Measurements from ENCODE around the gene CERS6. TPM values are rescaled to one million over a fixed set of nuclear protein-coding genes. Genes with fewer than 3 reads are reported as not detected.
"Not testable (repeated sequence)": the region's sequence is repeated elsewhere in the genome, so short reads cannot be mapped to it uniquely, and the experiment has no call there.

Gene CERS6
- total and polyA plus RNA-seq, 3 experiments from 2014 or later = 3.6 to 7.8 (median 7.7) TPM

DNA sequence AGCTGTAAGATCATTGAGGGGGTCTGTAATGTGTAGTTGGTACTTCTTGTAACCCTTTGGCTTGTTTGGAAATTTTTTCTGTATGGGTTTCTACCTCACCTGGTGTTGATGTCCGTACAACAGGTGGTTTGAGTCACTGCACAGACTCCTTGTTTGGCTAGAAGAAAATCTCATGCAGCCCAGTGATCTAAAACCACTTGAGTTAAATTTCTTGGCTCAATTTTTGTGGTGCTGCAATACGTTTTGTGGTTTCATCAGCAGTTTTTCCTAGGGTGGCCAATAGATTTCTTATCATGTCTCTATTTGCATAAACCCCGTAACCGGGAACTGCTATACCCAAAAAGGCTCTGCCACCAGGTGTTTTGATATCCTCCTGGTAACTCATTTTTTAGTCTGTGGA is 43.4 kb downstream of the CERS6 start:
- Histone ChIP-seq H3K27me3 (ENCODE audit: insufficient read depth, low read length, poor library complexity, severe bottlenecking) (no peaks in the 10 kb centered on the region), H3K4me3 (ENCODE audit: low read length) (no peak overlapping the region), H3K9me3 (ENCODE audit: low read length) (no peaks in the 10 kb centered on the region), H3K4me1 (ENCODE audit: insufficient read depth, low read length) (no peaks in the 10 kb centered on the region), H3K27ac (ENCODE audit: low read depth, low read length) (no peak overlapping the region), H3K36me3 (ENCODE audit: insufficient read depth, low read length) (no peaks in the 10 kb centered on the region)
- H3K4me1 Mint-ChIP-seq = peaks cover 0 to 11% (median under 1%) of the 10 kb centered on the region in 3 donors
- H3K9me3 Mint-ChIP-seq = peaks cover 0 to 4% (median 2%) of the 10 kb centered on the region in 5 donors
- ChIA-PET POLR2A (no interaction called here), CTCF (no interaction called here)
- peaks cover 0 to 7% (median 3%) of the 10 kb centered on the region in 3 donors for H3K36me3 Mint-ChIP-seq
- H3K27me3 Mint-ChIP-seq = peaks cover 2 to 9% of the 10 kb centered on the region in 2 donors
- no peak for DNase-seq
- no peak overlapping the region for H3K27ac Mint-ChIP-seq
- no peak overlapping the region for H3K4me3 Mint-ChIP-seq

DNA sequence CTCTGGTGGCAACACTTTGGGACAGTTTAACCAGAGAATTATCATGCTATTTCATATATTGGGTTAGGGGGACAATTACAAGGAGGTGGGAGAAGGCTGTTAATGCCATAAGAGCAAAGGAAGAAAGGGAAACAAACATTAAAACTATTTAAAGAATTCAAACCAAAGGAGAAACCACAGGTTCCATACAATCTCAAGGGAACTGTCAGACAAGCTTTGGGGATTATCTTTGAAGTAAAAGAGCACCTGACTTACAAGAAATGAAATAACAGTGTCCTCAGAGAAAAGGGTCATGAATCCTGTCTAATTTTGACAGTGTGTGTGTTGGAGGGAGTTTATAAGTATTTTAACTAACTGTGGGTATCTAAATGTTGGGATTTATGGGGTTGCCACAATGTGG is 44.4 kb downstream of the CERS6 start:
- H3K4me1 ChIP-seq (ENCODE audit: insufficient read depth, low read length) = no peaks in the 10 kb centered on the region
- CTCF ChIA-PET = no interaction called here
- Mint-ChIP-seq H3K4me1 (peaks cover 0 to 8% (median 4%) of the 10 kb centered on the region in 3 donors), H3K4me3 (no peak overlapping the region), H3K9me3 (peaks cover 0 to 4% (median 2%) of the 10 kb centered on the region in 5 donors), H3K36me3 (peaks cover 0 to 7% (median 3%) of the 10 kb centered on the region in 3 donors), H3K27me3 (peaks cover 3 to 7% of the 10 kb centered on the region in 2 donors), H3K27ac (no peak overlapping the region)
- POLR2A ChIA-PET = no interaction called here
- no peak for DNase-seq
- H3K9me3 ChIP-seq (ENCODE audit: low read length) = no peaks in the 10 kb centered on the region
- no peaks in the 10 kb centered on the region for H3K36me3 ChIP-seq (ENCODE audit: insufficient read depth, low read length)
- H3K4me3 ChIP-seq (ENCODE audit: low read length) = no peak overlapping the region
- H3K27me3 ChIP-seq (ENCODE audit: insufficient read depth, low read length, poor library complexity, severe bottlenecking) = no peaks in the 10 kb centered on the region
- no peak overlapping the region for H3K27ac ChIP-seq (ENCODE audit: low read depth, low read length)

DNA sequence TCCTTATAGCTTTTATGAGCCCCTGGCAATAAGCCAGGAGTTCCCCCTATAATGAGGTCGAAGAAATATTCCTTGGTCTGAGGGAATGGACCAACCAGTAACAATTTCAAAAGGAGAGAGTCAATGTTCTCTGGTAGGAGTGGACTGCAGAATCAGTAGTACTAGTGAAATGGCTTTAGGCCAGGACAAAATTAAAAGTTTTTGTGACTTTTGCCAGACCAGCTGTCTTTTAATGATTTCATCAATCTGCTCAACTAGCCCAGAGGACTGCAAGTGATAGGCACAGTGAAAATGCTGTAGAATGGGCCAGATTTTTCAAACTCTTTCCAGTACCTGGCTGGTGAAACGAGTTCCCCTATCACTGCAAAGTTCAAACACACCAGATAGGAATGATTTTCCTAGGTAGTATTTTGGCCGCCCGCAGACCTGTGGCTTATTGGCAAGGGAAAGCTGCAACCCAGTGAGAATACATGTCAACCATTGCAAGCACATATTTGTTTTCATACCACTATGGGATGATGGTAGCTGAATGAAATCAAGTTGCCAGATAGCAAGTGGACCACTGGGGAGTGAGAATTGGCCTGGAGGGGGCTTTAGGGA is 45.5 kb downstream of the CERS6 start:
- H3K9me3 ChIP-seq (ENCODE audit: low read length) = no peaks in the 10 kb centered on the region
- H3K27ac Mint-ChIP-seq = peak overlapping the region in 1 of 8 donors; percentile 35
- no peaks in the 10 kb centered on the region for H3K4me1 ChIP-seq (ENCODE audit: insufficient read depth, low read length)
- ChIA-PET CTCF (no interaction called here), POLR2A (no interaction called here)
- H3K36me3 Mint-ChIP-seq = peaks cover 0 to 7% (median 3%) of the 10 kb centered on the region in 3 donors
- H3K36me3 ChIP-seq (ENCODE audit: insufficient read depth, low read length) = no peaks in the 10 kb centered on the region
- peaks cover 0 to 4% (median 2%) of the 10 kb centered on the region in 5 donors for H3K9me3 Mint-ChIP-seq
- no peak for DNase-seq
- H3K27me3 Mint-ChIP-seq = peaks cover 0 to 3% of the 10 kb centered on the region in 2 donors
- H3K4me3 ChIP-seq (ENCODE audit: low read length) = no peak overlapping the region
- H3K4me3 Mint-ChIP-seq = no peak overlapping the region
- no peaks in the 10 kb centered on the region for H3K27me3 ChIP-seq (ENCODE audit: insufficient read depth, low read length, poor library complexity, severe bottlenecking)
- H3K4me1 Mint-ChIP-seq = peaks cover 0 to 4% (median 3%) of the 10 kb centered on the region in 3 donors
- no peak overlapping the region for H3K27ac ChIP-seq (ENCODE audit: low read depth, low read length)

DNA sequence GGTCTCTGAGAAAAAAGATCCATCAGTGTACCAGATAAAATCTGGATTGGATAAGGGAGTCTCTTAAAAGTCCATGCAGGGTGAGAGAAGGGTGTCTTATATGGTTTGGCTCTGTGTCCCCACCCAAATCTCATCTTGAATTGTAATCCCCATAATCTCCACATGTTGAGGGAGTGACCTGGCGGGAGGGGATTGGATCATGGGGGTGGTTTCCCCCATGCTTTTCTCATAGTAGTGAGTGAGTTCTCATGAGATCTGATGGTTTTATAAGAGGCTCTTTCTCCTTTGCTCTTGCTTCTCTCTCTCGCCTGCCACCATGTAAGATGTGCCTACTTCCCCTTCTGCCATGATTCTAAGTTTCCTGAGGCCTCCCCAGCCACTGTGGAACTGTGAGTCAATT is 46.8 kb downstream of the CERS6 start:
- DNase-seq; H3K9me3 ChIP-seq (ENCODE audit: low read length); H3K36me3 ChIP-seq (ENCODE audit: insufficient read depth, low read length); H3K4me3 ChIP-seq (ENCODE audit: low read length); H3K4me3 Mint-ChIP-seq; H3K27ac ChIP-seq (ENCODE audit: low read depth, low read length); POLR2A ChIA-PET; H3K36me3 Mint-ChIP-seq; H3K4me1 ChIP-seq (ENCODE audit: insufficient read depth, low read length); H3K27me3 Mint-ChIP-seq; CTCF ChIA-PET; H3K27ac Mint-ChIP-seq; H3K27me3 ChIP-seq (ENCODE audit: insufficient read depth, low read length, poor library complexity, severe bottlenecking); H3K4me1 Mint-ChIP-seq; H3K9me3 Mint-ChIP-seq: not testable (repeated sequence)

DNA sequence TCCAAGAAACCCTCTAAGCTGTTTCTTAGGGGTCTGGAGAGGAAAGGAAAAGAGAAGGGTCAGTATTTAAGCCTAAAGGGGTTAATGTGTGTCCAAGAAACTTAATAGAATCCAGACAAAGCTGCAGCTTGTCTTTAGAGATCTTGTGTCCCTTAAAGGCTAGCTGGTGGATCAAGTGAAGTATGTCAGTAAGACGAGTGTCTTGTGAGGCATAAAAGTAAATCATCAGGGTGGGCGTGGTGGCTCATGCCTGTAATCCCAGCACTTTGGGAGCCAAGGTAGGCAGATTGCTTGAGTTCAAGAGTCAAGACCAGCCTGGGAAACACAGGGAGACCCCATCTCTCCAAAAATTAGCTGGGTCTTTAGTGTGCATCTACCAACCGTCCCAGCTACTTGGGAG is 47.8 kb downstream of the CERS6 start:
- ChIA-PET CTCF (no interaction called here), POLR2A (no interaction called here)
- Histone ChIP-seq H3K9me3 (ENCODE audit: low read length) (no peaks in the 10 kb centered on the region), H3K27ac (ENCODE audit: low read depth, low read length) (no peak overlapping the region), H3K36me3 (ENCODE audit: insufficient read depth, low read length) (no peaks in the 10 kb centered on the region), H3K27me3 (ENCODE audit: insufficient read depth, low read length, poor library complexity, severe bottlenecking) (no peaks in the 10 kb centered on the region), H3K4me1 (ENCODE audit: insufficient read depth, low read length) (no peaks in the 10 kb centered on the region), H3K4me3 (ENCODE audit: low read length) (no peak overlapping the region)
- Mint-ChIP-seq H3K4me3 (no peak overlapping the region), H3K4me1 (peaks cover 0 to 4% (median 3%) of the 10 kb centered on the region in 3 donors), H3K27ac (no peak overlapping the region), H3K36me3 (peaks cover 0 to 7% (median 5%) of the 10 kb centered on the region in 3 donors), H3K27me3 (peaks cover 0 to 3% of the 10 kb centered on the region in 2 donors), H3K9me3 (peaks cover 0 to 4% (median 2%) of the 10 kb centered on the region in 5 donors)
- DNase-seq = no peak

DNA sequence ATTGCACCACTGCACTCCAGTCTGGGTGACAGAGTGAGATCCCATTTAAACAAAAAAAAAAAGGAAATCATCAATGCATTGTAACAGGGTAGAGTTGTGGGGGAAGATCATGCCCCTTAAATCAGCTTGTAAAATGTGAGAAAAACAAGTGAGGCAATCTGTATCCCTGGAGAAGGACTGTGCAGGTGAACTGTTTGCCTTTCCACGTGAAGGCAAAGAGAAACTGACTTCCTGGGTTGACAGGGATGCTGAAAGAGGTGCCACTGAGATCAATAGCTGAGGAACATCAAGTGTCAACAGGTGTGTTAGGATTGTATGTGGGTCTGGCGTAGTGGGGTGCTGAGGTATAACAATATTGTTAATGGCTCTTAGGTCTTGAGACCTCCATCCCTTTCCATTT is 48.3 kb downstream of the CERS6 start:
- POLR2A ChIA-PET = no interaction called here
- H3K9me3 Mint-ChIP-seq = peaks cover 0 to 4% (median 2%) of the 10 kb centered on the region in 5 donors
- H3K27ac Mint-ChIP-seq = peak overlapping the region in 1 of 8 donors; percentile 63
- CTCF ChIA-PET = no interaction called here
- Histone ChIP-seq H3K9me3 (ENCODE audit: low read length) (no peaks in the 10 kb centered on the region), H3K27ac (ENCODE audit: low read depth, low read length) (no peak overlapping the region), H3K4me1 (ENCODE audit: insufficient read depth, low read length) (no peaks in the 10 kb centered on the region), H3K27me3 (ENCODE audit: insufficient read depth, low read length, poor library complexity, severe bottlenecking) (no peaks in the 10 kb centered on the region), H3K4me3 (ENCODE audit: low read length) (no peak overlapping the region), H3K36me3 (ENCODE audit: insufficient read depth, low read length) (no peaks in the 10 kb centered on the region)
- H3K36me3 Mint-ChIP-seq = peaks cover 0 to 7% (median 7%) of the 10 kb centered on the region in 3 donors
- H3K4me3 Mint-ChIP-seq = no peak overlapping the region
- peaks cover 0 to 3% of the 10 kb centered on the region in 2 donors for H3K27me3 Mint-ChIP-seq
- peaks cover 0 to 4% (median 3%) of the 10 kb centered on the region in 3 donors for H3K4me1 Mint-ChIP-seq
- no peak for DNase-seq

DNA sequence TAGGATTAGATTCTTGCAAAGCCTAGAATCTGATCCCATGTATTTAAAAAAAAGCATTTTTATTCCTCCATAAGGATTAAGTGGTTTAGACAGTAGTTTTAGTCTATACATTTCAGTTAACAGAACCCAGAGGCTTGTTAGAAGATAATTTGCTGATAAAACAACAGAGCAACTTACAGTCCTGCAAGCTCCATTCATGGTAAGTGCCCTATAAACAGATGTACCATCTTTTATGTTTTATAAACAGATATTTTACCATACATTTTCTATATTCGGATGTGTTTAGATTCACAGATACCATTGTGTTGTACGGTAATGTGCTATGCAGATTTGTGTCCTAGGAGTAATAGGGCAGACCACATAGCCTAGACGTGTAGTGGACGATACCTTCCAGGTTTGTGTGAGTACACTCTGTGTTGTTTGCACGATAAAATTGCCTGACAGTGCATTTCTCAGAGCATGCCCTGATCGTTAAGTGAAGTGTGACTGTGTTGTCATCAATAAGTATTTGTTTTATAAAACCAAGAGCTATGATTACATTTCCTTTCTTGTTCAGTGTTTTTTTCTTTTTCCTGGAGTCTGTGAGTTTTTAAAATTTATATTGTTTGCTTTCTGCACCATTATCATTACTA is 54.2 kb downstream of the CERS6 start:
- Mint-ChIP-seq H3K27me3 (no peaks in the 10 kb centered on the region), H3K4me1 (peaks cover 0 to 7% (median 4%) of the 10 kb centered on the region in 3 donors), H3K27ac (no peak overlapping the region), H3K9me3 (no peaks in the 10 kb centered on the region), H3K4me3 (no peak overlapping the region), H3K36me3 (peaks cover 0 to 3% (median 0%) of the 10 kb centered on the region in 3 donors)
- no peaks in the 10 kb centered on the region for H3K36me3 ChIP-seq (ENCODE audit: insufficient read depth, low read length)
- H3K4me3 ChIP-seq (ENCODE audit: low read length) = no peak overlapping the region
- POLR2A ChIA-PET = no interaction called here
- CTCF ChIA-PET = no interaction called here
- no peaks in the 10 kb centered on the region for H3K4me1 ChIP-seq (ENCODE audit: insufficient read depth, low read length)
- H3K9me3 ChIP-seq (ENCODE audit: low read length) = no peaks in the 10 kb centered on the region
- no peak for DNase-seq
- no peaks in the 10 kb centered on the region for H3K27me3 ChIP-seq (ENCODE audit: insufficient read depth, low read length, poor library complexity, severe bottlenecking)
- no peak overlapping the region for H3K27ac ChIP-seq (ENCODE audit: low read depth, low read length)

DNA sequence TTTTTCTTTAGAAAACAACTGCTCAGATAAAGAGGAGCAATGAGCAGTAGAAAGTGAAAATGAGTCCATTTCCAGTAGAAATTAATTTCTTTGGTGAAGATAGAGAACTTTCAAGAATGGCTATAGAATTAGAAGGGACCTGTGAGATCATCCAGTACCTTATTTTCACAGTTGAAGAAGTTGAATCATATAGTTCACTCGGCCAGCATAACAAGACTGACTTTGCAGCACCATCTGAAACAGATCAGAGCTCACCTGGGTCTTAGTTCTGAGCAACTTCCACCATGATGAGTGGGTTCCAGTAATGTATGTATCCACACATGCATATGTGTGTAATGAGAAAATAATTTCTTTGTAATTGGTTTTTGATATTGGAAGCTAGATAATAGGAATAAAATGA is 58.6 kb downstream of the CERS6 start:
- Mint-ChIP-seq H3K27me3 (peaks cover 0 to 2% of the 10 kb centered on the region in 2 donors), H3K9me3 (no peaks in the 10 kb centered on the region), H3K36me3 (no peaks in the 10 kb centered on the region), H3K4me1 (peaks cover 0 to 13% (median 5%) of the 10 kb centered on the region in 3 donors), H3K27ac (no peak overlapping the region), H3K4me3 (no peak overlapping the region)
- H3K4me3 ChIP-seq (ENCODE audit: low read length) = no peak overlapping the region
- no peaks in the 10 kb centered on the region for H3K4me1 ChIP-seq (ENCODE audit: insufficient read depth, low read length)
- no peak for DNase-seq
- ChIA-PET CTCF (no interaction called here), POLR2A (no interaction called here)
- no peaks in the 10 kb centered on the region for H3K36me3 ChIP-seq (ENCODE audit: insufficient read depth, low read length)
- no peaks in the 10 kb centered on the region for H3K27me3 ChIP-seq (ENCODE audit: insufficient read depth, low read length, poor library complexity, severe bottlenecking)
- no peak overlapping the region for H3K27ac ChIP-seq (ENCODE audit: low read depth, low read length)
- H3K9me3 ChIP-seq (ENCODE audit: low read length) = no peaks in the 10 kb centered on the region
